Thymus (tissue), 11 donors: ENCODE data around the gene GEMIN7. TPM values are rescaled to one million over a fixed set of nuclear protein-coding genes. Genes with fewer than 3 reads are reported as not detected.

Experiments used
- DNase-seq, 9 donors: peaks; one replicate each; pipeline ENCODE4 v3.0.0-alpha.2; 2013; ENCODE audit warnings: low spot score in 9 of 9, low read depth in 6 of 9, missing footprints in 1 of 9
- H3K27ac ChIP-seq, 2 donors: one replicate each; pipeline ENCODE4 v1.5.1; 2013; ENCODE audit warnings: control low read depth in 1 of 2, low read depth in 1 of 2, low read length in 1 of 2, mild to moderate bottlenecking in 1 of 2, moderate library complexity in 1 of 2
- H3K27me3 ChIP-seq, 2 donors: one replicate each; pipeline ENCODE4 v1.5.1; 2013; ENCODE audit warnings: low read length in 1 of 2; ENCODE audit not compliant: control insufficient read depth in 2 of 2, insufficient read depth in 1 of 2
- H3K36me3 ChIP-seq, 2 donors: one replicate each; pipeline ENCODE4 v1.5.1; 2013; ENCODE audit warnings: low read length in 1 of 2, mild to moderate bottlenecking in 1 of 2, moderate library complexity in 1 of 2; ENCODE audit not compliant: control insufficient read depth in 2 of 2, insufficient read depth in 2 of 2
- H3K4me1 ChIP-seq, 2 donors: one replicate each; pipeline ENCODE4 v1.5.1; 2013; ENCODE audit warnings: low read length in 2 of 2; ENCODE audit not compliant: control insufficient read depth in 2 of 2, insufficient read depth in 2 of 2
- H3K4me3 ChIP-seq, 2 donors: one replicate each; pipeline ENCODE4 v1.5.1; 2013; ENCODE audit warnings: low read length in 2 of 2, control low read depth in 1 of 2, mild to moderate bottlenecking in 1 of 2
- H3K9me3 ChIP-seq, 2 donors: one replicate each; pipeline ENCODE4 v1.5.1; 2013; ENCODE audit warnings: low read length in 1 of 2, mild to moderate bottlenecking in 1 of 2; ENCODE audit not compliant: control insufficient read depth in 2 of 2, insufficient read depth in 1 of 2
- WGBS: extraction: QIAGEN DNeasy Blood & Tissue Kit; methylation state at CpG from one replicate; pipeline ENCODE4 v1.1.7; 2013; 5-methylcytosine and 5-hydroxymethylcytosine counted together
- polyA plus RNA-seq: library from polyadenylated mRNA; stranded (reverse); fragments of 200-250 nt; gene quantifications from one replicate; pipeline ENCODE4 v1.2.3, GENCODE V29; 2013
- total RNA-seq: library from RNA; stranded (reverse); fragments of 120-200 nt; gene quantifications from one replicate; pipeline ENCODE4 v1.2.4, GENCODE V29; 2013
- donor health status: healthy.

GEMIN7 gene
- total and polyA plus RNA-seq, 2 donors = 15.2 to 32.3 TPM

DNA sequence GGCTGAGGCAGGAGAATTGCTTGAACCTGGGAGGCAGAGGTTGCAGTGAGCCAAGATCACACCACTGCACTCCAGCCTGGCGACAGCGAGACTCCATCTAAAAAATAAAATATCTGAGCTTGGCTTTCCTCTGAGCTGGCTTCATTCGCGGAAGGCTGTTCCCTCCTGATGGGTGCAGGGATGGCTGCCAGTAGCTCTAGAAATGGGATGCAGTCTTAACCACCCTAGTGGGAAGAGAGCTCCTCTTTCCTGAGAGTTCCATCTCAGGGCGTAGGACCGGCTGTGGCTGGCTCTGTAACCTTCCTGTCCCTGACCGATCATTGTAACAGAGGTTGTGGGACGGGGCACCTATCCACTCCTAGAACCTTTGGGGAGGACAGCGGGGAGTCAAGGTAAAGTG, 46.3 kb downstream of the GEMIN7 start:
- Histone ChIP-seq H3K27me3 (no peaks in the 10 kb centered on the region), H3K4me1 (peaks cover 11 to 41% of the 10 kb centered on the region in 2 donors), H3K27ac (no peak overlapping the region), H3K9me3 (peaks cover 0 to 3% of the 10 kb centered on the region in 2 donors), H3K36me3 (no peaks in the 10 kb centered on the region), H3K4me3 (no peak overlapping the region)
- 98% methylated on average over 9 of the region's 9 CpGs for WGBS
- DNase-seq = no peak

DNA sequence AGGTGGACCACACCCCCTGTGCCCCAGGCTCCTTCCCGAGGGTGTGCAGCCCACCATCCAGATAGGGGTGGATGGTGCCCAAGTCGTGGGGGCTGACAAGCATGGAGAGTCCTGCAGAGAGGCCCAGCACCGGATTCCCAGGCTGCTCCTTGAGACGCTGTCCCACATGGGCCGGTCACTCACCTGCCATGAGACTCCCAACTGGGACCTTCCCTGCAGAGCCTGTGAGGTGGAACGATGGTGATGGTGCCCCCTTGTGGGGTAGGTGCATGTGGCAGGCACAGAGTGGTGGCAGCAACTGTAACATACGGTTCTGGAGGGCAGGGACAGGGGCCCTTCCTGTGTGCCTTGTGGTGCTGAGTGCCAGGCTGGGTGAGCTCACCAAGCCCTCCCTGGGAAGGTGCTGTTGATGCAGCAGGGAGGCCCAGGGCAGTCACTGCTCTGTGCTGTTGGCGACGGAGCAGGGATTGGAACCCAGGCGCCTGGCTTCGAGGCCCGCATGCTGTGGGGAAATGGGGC, 47.0 kb downstream of the GEMIN7 start:
- 56% methylated on average over 12 of the region's 12 CpGs for WGBS
- Histone ChIP-seq H3K27ac (no peak overlapping the region), H3K27me3 (no peaks in the 10 kb centered on the region), H3K4me1 (peaks cover 11 to 35% of the 10 kb centered on the region in 2 donors), H3K9me3 (peaks cover 0 to 3% of the 10 kb centered on the region in 2 donors), H3K4me3 (no peak overlapping the region), H3K36me3 (no peaks in the 10 kb centered on the region)
- DNase-seq = peak in 7 of 9 donors; percentile 44 to 78 (median 60)

DNA sequence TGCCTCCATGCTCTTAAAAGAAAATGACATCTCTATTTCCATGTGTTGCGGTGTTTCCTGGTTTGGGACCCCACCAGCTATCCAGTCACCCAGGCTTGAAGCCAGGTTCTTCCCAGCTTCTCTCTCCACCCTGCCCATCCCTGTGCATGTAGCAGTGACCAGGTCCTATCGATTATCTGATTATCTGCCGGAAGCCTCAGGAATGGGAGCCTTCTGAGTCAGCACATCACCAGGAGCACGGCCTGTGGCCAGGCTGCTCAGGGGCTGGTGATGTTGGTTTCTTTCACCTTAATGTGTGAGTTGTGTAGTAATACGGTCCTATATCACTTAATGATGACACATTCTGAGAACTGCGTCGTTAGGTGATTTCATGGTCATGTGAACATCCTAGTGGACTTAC, 47.6 kb downstream of the GEMIN7 start:
- Histone ChIP-seq H3K36me3 (no peaks in the 10 kb centered on the region), H3K9me3 (peaks cover 0 to 3% of the 10 kb centered on the region in 2 donors), H3K4me3 (no peak overlapping the region), H3K4me1 (peaks cover 6 to 28% of the 10 kb centered on the region in 2 donors), H3K27me3 (no peaks in the 10 kb centered on the region), H3K27ac (no peak overlapping the region)
- no peak for DNase-seq
- 97% methylated on average over 7 of the region's 7 CpGs for WGBS

DNA sequence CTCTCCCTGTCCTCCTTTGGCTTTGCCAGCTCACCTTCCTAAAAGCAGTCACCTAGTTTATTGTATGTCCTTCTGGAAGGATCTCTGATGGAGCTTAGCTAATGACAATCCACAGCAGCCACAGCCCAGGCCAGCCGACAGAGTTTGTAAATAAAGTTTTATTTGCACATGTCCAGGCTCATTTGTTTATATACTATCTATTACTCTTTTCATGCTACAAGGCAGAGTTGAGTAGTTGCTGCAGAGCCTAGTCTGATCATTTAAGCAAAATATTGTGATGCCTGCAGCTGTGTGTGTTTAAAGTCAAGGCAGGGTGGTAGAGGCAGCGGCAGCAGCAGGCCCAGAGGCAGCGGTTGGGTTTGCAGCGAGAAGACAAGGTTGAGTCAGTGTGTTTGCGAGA, 49.1 kb downstream of the GEMIN7 start:
- peaks cover 0 to under 1% of the 10 kb centered on the region in 2 donors for H3K36me3 ChIP-seq
- 98% methylated on average over 5 of the region's 5 CpGs for WGBS
- DNase-seq = no peak
- no peak overlapping the region for H3K27ac ChIP-seq
- H3K27me3 ChIP-seq = no peaks in the 10 kb centered on the region
- no peak overlapping the region for H3K4me3 ChIP-seq
- peaks cover 2 to 16% of the 10 kb centered on the region in 2 donors for H3K4me1 ChIP-seq
- peaks cover 0 to 3% of the 10 kb centered on the region in 2 donors for H3K9me3 ChIP-seq

DNA sequence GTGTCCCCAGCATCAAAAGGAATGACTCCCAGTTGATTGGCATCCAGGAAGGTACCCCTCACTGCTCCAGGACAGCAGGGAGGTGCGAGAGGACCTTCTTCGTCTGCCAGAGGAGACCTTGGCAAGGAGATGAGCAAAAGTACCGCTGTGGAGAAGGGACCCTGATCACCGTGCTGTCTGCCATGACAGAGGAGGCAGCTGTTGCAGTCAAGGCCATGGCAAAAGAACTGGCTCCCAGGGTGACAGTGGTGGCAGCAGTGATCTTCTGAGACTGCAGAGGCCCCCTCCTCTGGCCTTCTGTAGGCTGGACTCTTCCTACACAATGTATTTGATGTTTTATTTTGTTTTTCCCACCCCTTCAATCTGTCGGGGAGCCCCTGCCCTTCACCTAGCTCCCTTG, 49.7 kb downstream of the GEMIN7 start:
- H3K4me3 ChIP-seq = no peak overlapping the region
- H3K9me3 ChIP-seq = peaks cover 0 to 3% of the 10 kb centered on the region in 2 donors
- no peaks in the 10 kb centered on the region for H3K27me3 ChIP-seq
- 98% methylated on average over 5 of the region's 5 CpGs for WGBS
- H3K36me3 ChIP-seq = peaks cover 0 to 6% of the 10 kb centered on the region in 2 donors
- no peak overlapping the region for H3K27ac ChIP-seq
- H3K4me1 ChIP-seq = peaks cover 2 to 11% of the 10 kb centered on the region in 2 donors
- DNase-seq = no peak

DNA sequence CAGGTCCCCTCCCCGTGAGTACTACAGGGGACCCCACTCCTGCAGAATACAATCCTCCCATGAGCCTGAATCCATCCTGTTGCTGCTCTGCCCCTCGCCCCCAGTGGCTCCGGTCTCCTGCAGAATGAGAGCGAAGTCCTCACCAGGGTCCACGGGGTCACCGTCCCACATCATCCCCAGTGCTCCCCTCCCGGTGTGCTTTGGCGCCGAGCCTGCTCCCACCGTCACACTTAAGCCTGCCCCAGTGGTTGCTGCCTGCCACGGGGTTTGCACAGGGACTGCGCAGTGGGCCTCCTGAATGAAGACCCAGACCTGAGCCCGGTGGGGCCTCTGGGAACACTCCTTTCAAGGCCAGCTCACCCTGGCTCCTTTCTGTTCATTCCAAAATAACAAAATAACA, 51.2 kb downstream of the GEMIN7 start:
- Histone ChIP-seq H3K4me1 (peaks cover 2 to 8% of the 10 kb centered on the region in 2 donors), H3K36me3 (peaks cover 0 to 9% of the 10 kb centered on the region in 2 donors), H3K27me3 (no peaks in the 10 kb centered on the region), H3K4me3 (no peak overlapping the region), H3K9me3 (peaks cover 0 to 3% of the 10 kb centered on the region in 2 donors), H3K27ac (no peak overlapping the region)
- DNase-seq = no peak
- WGBS = 93% methylated on average over 13 of the region's 13 CpGs

DNA sequence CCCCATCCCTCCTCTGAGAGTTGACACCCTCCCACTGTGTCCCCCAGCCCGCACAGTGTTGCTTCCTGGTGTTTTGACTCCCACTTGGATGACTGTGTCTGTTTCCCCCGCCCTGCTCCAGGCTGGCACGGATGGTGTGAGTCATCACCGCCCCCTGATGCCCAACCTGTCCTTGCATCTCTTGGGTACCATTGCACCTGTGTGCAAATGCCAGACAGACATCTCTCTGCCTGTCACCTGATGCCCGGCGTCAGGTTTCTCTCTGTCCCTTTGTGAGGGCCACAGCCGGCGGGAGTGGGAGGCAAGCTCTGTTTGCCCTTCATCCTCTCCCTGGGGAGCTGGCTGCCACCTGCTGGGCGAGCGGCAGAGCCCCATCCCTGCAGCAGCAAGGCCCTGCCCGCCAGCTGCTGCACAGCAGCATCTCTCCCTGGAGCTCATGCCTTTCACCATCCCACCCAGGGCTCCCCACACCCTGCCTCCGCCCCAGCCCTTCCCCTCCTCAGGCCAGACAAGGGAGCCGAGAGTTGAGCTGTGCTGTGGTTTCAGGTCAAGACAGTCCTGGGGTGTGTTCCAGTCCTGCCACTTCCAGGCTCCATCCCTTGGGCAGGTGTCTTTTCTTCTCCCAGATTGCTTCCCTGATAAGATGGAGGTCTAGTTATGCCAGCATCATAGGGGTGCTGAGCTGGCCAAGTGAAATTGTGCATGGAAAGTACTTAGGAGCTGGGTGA, 52.0 kb downstream of the GEMIN7 start:
- Histone ChIP-seq H3K27ac (no peak overlapping the region), H3K36me3 (peaks cover 0 to 9% of the 10 kb centered on the region in 2 donors), H3K9me3 (peaks cover 0 to 2% of the 10 kb centered on the region in 2 donors), H3K27me3 (no peaks in the 10 kb centered on the region), H3K4me1 (peaks cover 0 to 4% of the 10 kb centered on the region in 2 donors), H3K4me3 (no peak overlapping the region)
- WGBS = 87% methylated on average over 13 of the region's 13 CpGs
- no peak for DNase-seq

DNA sequence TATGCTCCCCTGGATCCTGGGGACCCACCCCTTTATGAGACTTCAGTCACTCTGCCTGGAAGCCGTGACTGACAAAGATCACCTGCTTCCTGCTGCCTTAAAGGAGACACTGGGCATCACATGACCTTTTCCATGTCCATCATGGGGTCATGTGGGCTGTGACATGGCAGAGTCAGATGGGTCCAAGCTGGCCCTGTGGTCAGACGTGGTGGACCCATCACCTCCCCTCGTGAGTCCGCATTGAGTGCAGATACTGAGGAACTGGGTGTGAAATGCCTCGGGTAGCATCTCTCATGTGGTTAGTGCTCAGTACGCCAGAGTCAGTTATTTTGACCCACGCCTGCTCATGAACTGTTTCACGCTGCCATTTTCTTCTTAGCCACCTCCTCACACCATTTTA, 54.6 kb downstream of the GEMIN7 start:
- DNase-seq = no peak
- WGBS = 88% methylated on average over 8 of the region's 8 CpGs
- H3K4me3 ChIP-seq = no peak overlapping the region
- no peaks in the 10 kb centered on the region for H3K9me3 ChIP-seq
- H3K27ac ChIP-seq = no peak overlapping the region
- H3K27me3 ChIP-seq = no peaks in the 10 kb centered on the region
- H3K4me1 ChIP-seq = peaks cover 0 to 11% of the 10 kb centered on the region in 2 donors
- peaks cover 0 to 11% of the 10 kb centered on the region in 2 donors for H3K36me3 ChIP-seq

DNA sequence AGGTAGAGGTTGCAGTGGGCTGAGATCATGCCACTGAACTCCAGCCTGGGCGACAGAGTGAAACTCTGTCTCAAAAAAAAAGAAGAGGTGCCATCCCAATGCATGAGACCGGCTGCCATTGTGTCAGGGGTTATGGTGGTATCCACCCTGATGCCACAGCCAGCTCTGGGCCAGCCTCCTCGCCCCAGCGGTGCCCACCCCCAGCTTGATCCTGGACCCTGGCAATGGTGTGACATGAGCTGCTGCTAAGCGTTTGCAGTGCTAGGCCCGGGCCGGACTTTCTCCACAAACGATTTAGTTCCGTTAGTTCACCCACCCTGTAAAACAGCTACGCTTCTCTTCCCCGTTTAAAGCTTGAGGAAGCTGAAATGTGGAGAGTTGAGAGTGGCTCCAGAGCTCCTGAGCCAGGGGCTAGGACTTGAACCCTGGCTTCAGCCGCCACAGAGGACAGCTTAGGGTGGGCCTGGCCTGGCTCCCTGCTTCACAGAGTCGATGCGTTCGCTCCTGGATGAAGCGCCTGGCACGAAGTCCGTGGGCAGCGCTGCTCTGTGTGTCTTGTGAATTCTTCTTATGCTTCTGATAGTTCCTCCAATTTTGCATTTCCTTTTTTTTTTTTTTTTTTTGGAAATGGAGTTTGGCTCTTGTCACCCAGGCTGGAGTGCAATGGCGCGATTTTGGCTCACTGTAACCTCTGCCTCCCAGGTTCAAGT, 56.3 kb downstream of the GEMIN7 start:
- H3K9me3 ChIP-seq = no peaks in the 10 kb centered on the region
- H3K4me1 ChIP-seq = peaks cover 0 to 11% of the 10 kb centered on the region in 2 donors
- H3K27ac ChIP-seq = no peak overlapping the region
- H3K4me3 ChIP-seq = no peak overlapping the region
- no peaks in the 10 kb centered on the region for H3K27me3 ChIP-seq
- DNase-seq = no peak
- 97% methylated on average over 21 of the region's 21 CpGs for WGBS
- peaks cover under 1 to 20% of the 10 kb centered on the region in 2 donors for H3K36me3 ChIP-seq
